Measurements from ENCODE around the gene SCGN.

The SCGN gene

DNA sequence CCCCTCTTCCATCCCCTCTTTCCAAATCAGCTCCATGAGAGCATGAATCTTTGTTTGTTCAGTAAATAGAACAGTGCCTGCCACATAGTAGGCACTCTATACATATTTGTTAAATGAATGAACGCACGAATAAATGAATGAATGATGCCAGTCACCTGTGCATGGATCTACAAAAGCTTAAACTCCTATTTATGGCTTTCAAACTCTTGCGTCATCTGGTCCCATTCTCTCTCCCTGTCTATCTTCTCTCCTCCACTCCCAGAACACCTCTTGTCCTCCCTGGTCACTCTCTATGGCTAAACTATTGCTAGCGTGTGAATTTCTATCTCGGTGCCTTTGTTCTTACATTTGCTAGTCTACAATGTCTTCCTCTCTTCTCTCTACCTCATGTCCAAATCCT lies 24.8 kb downstream of the SCGN start:
- TF ChIP-seq, protein P1, sequence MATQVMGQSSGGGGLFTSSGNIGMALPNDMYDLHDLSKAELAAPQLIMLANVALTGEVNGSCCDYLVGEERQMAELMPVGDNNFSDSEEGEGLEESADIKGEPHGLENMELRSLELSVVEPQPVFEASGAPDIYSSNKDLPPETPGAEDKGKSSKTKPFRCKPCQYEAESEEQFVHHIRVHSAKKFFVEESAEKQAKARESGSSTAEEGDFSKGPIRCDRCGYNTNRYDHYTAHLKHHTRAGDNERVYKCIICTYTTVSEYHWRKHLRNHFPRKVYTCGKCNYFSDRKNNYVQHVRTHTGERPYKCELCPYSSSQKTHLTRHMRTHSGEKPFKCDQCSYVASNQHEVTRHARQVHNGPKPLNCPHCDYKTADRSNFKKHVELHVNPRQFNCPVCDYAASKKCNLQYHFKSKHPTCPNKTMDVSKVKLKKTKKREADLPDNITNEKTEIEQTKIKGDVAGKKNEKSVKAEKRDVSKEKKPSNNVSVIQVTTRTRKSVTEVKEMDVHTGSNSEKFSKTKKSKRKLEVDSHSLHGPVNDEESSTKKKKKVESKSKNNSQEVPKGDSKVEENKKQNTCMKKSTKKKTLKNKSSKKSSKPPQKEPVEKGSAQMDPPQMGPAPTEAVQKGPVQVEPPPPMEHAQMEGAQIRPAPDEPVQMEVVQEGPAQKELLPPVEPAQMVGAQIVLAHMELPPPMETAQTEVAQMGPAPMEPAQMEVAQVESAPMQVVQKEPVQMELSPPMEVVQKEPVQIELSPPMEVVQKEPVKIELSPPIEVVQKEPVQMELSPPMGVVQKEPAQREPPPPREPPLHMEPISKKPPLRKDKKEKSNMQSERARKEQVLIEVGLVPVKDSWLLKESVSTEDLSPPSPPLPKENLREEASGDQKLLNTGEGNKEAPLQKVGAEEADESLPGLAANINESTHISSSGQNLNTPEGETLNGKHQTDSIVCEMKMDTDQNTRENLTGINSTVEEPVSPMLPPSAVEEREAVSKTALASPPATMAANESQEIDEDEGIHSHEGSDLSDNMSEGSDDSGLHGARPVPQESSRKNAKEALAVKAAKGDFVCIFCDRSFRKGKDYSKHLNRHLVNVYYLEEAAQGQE (IDR thresholded peaks at IDR 0.05; ENCODE audit: low read depth) = no peak
- no peak for TF ChIP-seq FOXM1 (IDR thresholded peaks at IDR 0.05; ENCODE audit: borderline replicate concordance, low read depth)
- TF ChIP-seq RAD21 (IDR thresholded peaks at IDR 0.05; ENCODE audit: low read depth) = no peak

- TF ChIP-seq EGR1 (IDR thresholded peaks at IDR 0.05) (no peak), EP300 (IDR thresholded peaks at IDR 0.05; ENCODE audit: borderline replicate concordance) (no peak), CREB1 (IDR thresholded peaks at IDR 0.05; ENCODE audit: low read depth) (no peak), YY1 (IDR thresholded peaks at IDR 0.05; ENCODE audit: low read depth) (no peak), TCF12 (IDR thresholded peaks at IDR 0.05; ENCODE audit: low read depth) (no peak), TEAD4 (IDR thresholded peaks at IDR 0.05) (no peak), ZBTB7A (IDR thresholded peaks at IDR 0.05; ENCODE audit: low read depth) (no peak), RAD21 (IDR thresholded peaks at IDR 0.05; ENCODE audit: low read depth) (no peak), TAF1 (IDR thresholded peaks at IDR 0.05; ENCODE audit: low read depth) (no peak), NFIC (IDR thresholded peaks at IDR 0.05) (no peak), FOXM1 (IDR thresholded peaks at IDR 0.05; ENCODE audit: borderline replicate concordance, low read depth) (no peak), CEBPB (IDR thresholded peaks at IDR 0.05) (no peak)
- TF ChIP-seq, protein P1 (IDR thresholded peaks at IDR 0.05; ENCODE audit: low read depth) = no peak
- TF ChIP-seq, protein P2, sequence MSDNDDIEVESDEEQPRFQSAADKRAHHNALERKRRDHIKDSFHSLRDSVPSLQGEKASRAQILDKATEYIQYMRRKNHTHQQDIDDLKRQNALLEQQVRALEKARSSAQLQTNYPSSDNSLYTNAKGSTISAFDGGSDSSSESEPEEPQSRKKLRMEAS (IDR thresholded peaks at IDR 0.05) = no peak
- TF ChIP-seq, protein P3, sequence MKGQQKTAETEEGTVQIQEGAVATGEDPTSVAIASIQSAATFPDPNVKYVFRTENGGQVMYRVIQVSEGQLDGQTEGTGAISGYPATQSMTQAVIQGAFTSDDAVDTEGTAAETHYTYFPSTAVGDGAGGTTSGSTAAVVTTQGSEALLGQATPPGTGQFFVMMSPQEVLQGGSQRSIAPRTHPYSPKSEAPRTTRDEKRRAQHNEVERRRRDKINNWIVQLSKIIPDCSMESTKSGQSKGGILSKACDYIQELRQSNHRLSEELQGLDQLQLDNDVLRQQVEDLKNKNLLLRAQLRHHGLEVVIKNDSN (IDR thresholded peaks at IDR 0.05) = no peak
Measured at GRCh38 chr6:25681848-25682247, 29.8 kb downstream of the SCGN start.

- TF ChIP-seq EGR1 (IDR thresholded peaks at IDR 0.05) (no peak), FOXM1 (IDR thresholded peaks at IDR 0.05; ENCODE audit: borderline replicate concordance, low read depth) (no peak), CREB1 (IDR thresholded peaks at IDR 0.05; ENCODE audit: low read depth) (no peak), TAF1 (IDR thresholded peaks at IDR 0.05; ENCODE audit: low read depth) (no peak), TEAD4 (IDR thresholded peaks at IDR 0.05) (no peak), TCF12 (IDR thresholded peaks at IDR 0.05; ENCODE audit: low read depth) (no peak), RAD21 (IDR thresholded peaks at IDR 0.05; ENCODE audit: low read depth) (no peak), CEBPB (IDR thresholded peaks at IDR 0.05) (no peak)
- TF ChIP-seq, protein P3 (IDR thresholded peaks at IDR 0.05) = no peak
- TF ChIP-seq, protein P1 (IDR thresholded peaks at IDR 0.05; ENCODE audit: low read depth) = no peak
Measured at GRCh38 chr6:25682324-25682723, 30.3 kb downstream of the SCGN start.

DNA sequence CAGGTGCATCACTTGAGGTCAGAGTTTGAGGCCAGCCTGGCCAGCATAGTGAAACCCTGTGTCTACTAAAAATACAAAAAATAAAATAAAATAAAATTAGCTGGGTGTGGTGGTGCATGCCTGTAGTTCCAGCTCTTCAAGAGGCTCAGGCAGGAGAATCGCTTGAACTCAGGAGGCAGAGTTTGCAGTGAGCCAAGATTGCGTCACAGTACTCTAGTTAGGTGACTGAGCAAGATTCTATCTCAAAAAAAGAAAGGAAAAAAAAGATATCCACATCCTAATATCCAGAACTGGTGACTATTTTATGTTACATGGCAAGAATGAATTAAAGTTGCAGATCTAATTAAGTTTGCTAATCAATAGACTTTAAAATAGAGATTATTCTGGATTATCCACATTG lies 32.5 kb downstream of the SCGN start:
- TF ChIP-seq TAF1 (IDR thresholded peaks at IDR 0.05; ENCODE audit: low read depth) (no peak), NFIC (IDR thresholded peaks at IDR 0.05) (no peak), EP300 (IDR thresholded peaks at IDR 0.05; ENCODE audit: borderline replicate concordance) (no peak), EGR1 (IDR thresholded peaks at IDR 0.05) (no peak), RAD21 (IDR thresholded peaks at IDR 0.05; ENCODE audit: low read depth) (no peak), FOXM1 (IDR thresholded peaks at IDR 0.05; ENCODE audit: borderline replicate concordance, low read depth) (no peak), TEAD4 (IDR thresholded peaks at IDR 0.05) (no peak), ZBTB7A (IDR thresholded peaks at IDR 0.05; ENCODE audit: low read depth) (no peak), CEBPB (IDR thresholded peaks at IDR 0.05) (no peak)

- TF ChIP-seq CEBPB (IDR thresholded peaks at IDR 0.05) = no peak
- TF ChIP-seq, protein P3 (IDR thresholded peaks at IDR 0.05) = no peak
- TF ChIP-seq RAD21 (IDR thresholded peaks at IDR 0.05; ENCODE audit: low read depth) = no peak
- no peak for TF ChIP-seq YY1 (IDR thresholded peaks at IDR 0.05; ENCODE audit: low read depth)
- TF ChIP-seq TCF12 (IDR thresholded peaks at IDR 0.05; ENCODE audit: low read depth) = no peak
- TF ChIP-seq, protein P2 (IDR thresholded peaks at IDR 0.05) = no peak
- TF ChIP-seq, protein P1 (IDR thresholded peaks at IDR 0.05; ENCODE audit: low read depth) = no peak
- no peak for TF ChIP-seq EP300 (IDR thresholded peaks at IDR 0.05; ENCODE audit: borderline replicate concordance)
- no peak for TF ChIP-seq ZBTB7A (IDR thresholded peaks at IDR 0.05; ENCODE audit: low read depth)
- TF ChIP-seq CREB1 (IDR thresholded peaks at IDR 0.05; ENCODE audit: low read depth) = no peak
- TF ChIP-seq TEAD4 (IDR thresholded peaks at IDR 0.05) = no peak
- TF ChIP-seq EGR1 (IDR thresholded peaks at IDR 0.05) = no peak
Measured at GRCh38 chr6:25685251-25685650, 33.2 kb downstream of the SCGN start.
